GM19467 (cell line): Measurements from ENCODE around the gene DPM2.
A peak's percentile ranks its signal among the peaks of the same experiment; 100 is the strongest.

ENCODE experiments used
- ATAC-seq: cut with Tn5 transposase; IDR thresholded peaks from one replicate; pipeline ENCODE4 v1.9.1; 2021; ENCODE audit warnings: mild to moderate bottlenecking, moderate library complexity; ENCODE audit not compliant: unreplicated experiment

DPM2 gene

DNA sequence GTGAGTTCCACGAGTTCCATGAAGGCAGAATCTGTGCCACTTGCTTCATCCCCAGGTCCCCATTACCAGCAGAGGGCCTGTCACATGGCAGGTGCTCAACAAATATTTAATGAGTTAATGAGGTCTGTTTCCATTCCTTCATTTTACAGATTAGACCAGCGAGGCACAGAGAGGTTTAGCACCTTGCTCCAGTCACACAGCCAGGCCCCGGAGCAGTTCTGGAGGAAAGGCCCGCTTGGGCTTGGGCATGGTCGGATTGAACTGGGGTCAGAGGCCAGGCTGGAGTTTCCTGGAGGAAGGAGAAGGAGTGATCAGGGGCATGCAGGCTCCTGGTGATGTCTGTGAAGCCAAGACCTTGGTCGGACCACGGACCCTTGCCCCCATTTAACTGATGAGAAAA is 16.9 kb downstream of the DPM2 start:
- ATAC-seq, result no peak

DNA sequence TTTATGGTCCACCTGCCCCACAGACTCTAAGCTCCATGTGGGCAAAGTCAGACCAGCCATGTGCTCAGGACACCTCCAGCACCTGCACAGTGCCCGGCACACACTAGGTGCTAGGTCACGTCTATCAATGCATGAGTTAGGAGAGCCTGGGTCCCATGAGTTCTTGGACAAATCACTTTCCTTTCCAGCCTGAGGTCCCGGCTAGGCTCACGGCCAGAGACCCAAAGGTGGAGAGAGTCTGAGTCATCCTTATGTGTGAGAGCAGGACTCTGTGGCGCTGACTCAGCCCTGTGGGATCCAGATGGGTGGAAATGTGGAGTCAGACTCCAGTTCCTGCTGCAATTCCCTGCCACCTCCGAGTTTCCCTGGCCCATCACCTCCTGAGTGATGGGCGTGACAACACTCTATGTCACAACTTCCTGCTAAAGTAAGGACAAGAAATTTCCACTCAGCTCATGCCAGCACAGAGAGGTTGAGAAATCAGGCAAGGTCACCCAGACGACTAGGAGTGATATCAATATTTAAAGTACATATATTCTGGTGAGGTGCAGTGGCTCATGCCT is 18.3 kb downstream of the DPM2 start:
- ATAC-seq, result no peak

DNA sequence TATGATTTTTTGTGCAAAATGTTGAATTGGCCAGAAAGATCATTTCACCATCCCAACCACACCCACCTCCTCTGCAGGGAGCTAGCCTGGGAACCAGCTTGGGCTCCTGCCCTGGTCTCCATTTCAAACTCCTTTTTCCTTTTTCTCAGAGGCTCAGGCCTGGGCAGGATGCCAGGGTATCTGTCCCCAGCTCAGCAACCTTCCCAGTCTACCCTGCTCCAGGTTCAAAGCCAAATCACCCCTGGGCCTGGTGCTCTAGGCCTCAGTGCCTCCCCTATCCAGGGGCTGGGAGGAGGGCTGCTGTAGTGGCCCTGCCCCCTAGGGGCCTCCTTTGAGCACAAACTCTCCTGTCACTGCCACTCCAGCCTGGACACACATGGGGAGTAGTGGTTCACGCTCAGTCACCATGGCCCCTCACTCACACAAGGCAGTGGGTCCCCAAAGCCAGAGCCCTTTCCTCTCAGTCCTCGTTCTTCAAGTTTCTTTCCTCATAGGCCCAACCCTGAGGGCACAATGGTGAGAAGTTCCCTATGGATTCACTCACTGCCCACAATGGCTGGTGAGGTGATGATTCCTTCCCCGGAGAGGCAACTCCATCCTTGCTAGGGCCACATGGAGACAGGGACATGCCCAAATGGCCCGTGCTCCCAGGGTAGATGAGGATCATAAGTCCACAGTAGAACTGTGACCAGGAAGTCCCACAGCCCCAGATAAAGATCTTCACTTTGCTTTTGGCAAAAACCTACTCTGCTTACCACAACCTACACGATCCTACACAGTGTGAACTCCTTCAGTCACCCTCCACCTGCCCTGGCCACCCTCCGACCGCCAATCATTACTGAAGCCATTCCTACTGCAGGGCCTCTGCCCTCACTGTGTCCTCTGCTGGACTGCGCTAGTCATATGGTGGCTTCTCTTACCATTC is 19.2 kb downstream of the DPM2 start:
- ATAC-seq, result no peak

DNA sequence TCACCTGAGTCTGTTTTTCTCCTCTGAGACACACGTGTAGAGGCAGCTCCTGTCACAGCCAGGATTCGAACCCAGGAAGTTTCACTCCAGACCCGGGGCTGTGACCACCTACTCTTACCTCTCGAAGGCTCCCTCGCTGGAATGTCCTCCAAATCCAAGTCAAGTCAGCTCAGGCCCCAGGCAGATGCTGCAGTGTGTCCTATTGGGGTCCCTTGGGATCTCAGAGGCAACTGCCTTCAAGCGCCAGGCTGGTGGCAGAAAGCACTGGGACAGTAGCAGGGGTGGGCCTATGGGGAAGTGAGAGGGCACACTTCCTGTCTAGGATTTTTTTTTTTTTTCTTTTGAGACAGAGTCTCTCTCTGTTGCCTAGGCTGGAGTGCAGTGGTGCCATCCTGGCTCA is 20.1 kb downstream of the DPM2 start:
- no peak for ATAC-seq

DNA sequence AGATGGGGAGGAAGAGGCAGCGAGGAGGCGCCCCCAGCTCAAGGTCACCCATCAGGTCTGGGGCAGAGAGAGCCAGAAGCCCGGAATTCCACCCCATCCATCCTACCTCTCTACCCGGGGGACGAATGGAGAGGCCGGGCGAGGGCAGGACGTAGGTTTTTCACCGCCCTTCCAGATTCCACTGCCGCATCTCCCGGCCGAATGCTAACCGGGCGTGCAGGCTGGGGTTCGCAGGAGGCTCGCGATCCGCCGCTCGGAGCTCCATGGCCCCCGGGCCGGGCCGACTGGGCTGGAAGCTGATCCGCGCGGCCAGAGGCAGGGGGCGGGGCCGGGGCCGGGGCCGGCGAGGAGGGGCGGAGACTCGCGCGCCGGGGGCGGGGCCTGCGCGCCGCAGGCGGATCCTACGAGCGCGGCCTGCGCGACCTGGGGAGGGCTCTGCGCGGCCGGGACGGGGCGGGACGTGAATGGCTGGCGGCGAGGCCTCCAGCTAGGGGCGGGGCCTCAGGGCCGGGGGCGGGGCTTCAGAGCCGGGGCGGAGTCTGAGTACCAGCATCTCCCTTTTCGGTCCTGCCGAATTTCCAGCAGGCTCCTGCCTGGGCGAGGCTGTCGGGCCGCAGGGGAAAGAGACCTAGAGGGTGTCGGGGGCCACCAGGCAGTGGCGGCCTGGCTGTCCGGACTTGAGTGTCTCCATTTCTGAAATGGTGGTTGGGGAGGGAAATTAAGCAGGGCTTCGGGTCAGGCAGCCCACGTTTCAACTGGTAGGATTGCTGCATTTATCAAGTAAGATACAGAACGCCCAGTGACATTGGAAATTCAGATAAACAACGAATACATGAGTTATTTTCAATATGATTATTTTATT is 20.7 kb downstream of the DPM2 start, which contains the start of gene ST6GALNAC4:
Gene ST6GALNAC4 (minus strand): TSS at position 322 of the 862 bp plus-strand sequence. CDS start 622 bp downstream, outside the sequence.
- ATAC-seq, result peak; percentile 58

DNA sequence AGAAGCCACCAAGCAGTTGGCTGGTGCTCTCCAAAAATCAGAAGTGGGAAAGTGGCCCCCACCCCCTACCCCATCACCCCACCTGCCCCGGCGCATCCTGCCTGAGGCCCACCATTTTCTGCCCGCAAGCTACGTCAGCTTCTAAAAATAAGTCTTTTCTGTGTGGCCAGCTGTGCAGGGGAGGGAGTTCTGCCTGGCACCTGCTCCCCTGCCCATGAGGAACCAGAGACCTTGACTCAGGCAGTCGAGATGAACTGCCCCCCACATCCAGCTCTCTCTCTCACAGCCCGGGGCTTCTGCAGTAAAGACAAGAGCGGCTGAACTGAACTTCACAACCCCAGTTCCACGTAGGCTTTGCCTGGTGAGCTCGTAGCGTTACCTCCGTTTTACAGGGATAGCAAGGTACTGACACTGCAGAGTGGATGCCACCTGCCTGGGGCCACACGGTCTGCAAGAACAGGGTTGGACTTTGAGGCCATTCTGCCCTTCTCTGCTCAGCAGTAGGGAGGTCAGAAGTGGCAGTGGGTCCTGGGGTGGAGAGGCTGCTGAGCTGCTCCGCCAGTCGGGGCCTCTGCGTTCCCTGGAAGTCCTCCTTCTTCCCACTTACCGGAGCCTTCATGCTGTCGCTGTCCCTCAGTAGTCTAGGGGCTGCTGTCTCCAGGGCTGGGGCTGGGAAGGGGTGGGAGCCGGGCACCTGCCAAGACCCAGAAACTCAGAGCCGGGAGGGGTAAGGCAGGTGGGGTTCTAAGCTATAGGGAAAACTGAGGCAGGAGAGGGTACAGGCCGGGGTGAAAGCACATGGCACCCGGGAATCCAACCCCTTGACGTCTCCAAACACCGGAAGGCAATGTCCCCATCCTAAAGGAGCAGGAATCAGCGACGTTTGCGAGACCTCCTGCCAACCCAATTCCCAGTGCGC is 21.6 kb downstream of the DPM2 start:
- no peak for ATAC-seq

DNA sequence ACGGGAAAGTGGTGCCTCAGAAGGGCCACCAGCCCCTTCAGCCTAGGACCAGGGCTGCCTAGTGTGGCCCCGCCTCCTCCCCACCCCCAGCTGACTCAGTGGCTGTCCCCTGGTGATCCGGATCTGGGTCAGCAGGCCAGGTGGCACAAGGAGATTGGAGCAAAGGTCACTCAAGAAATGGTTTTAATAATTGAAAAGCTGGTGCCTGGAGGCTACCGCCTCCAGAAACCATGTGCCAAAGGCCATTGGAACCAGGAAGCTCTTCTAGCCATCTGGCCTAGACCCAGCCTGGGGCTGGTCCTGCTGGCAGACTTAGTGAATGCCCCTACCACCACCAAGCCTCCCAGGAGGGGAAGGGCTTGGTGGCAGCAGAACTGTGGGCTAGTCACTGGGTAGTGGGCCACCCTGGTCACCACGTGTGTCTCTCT is 22.3 kb downstream of the DPM2 start:
- ATAC-seq, result no peak

DNA sequence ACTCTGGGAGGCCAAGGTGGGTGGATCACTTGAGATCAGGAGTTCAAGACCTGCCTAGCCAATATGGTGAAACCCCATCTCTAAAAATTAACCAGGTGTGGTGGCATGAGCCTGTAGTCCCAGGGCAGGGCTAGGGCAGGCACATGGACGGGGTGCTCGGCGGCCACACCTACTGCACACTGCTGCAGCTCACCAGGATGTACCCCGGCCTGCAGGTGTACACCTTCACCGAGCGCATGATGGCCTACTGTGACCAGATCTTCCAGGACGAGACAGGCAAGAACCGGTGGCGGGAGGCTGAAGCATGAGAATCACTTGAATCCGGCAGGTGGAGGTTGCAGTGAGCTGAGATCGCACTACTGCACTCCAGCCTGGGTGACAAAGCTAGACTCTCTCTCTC is 24.0 kb downstream of the DPM2 start:
- ATAC-seq, result no peak

DNA sequence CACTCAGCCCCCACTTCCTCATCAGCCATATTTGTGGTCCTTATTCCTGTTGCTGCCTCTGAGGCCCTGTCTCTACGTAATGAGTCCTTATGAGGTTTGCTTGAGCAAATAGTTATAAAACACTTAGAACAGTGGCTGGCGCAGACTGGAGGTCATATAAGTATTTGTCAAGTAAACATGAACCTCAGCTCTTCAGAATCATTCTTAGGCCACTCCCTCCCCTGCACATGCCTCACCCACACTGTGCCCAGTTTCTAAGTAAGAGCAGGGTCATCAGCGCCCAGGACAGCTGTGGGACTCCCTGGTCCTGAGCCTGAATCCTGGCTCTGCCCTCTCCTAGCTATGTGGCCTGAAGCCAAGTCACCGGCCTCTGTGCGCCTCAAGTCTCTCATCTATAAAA is 24.8 kb downstream of the DPM2 start:
- no peak for ATAC-seq

DNA sequence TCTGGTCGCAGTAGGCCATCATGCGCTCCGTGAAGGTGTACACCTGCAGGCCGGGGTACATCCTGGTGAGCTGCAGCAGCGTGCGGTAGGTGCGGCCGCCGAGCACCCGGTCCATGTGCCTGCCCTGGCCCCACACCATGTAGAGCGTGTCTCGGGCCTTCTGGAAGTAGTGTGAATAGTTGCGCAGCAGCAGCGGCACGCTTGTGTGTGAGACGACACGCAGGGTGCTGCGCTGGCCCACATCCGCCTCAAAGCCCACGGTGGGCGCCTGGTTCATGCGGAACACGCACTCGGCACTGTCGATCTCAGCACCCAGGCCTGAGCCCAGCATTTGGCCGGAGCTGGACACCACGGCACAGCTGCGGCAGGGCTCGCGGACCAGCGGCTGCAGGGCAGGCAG is 25.4 kb downstream of the DPM2 start:
- no peak for ATAC-seq

DNA sequence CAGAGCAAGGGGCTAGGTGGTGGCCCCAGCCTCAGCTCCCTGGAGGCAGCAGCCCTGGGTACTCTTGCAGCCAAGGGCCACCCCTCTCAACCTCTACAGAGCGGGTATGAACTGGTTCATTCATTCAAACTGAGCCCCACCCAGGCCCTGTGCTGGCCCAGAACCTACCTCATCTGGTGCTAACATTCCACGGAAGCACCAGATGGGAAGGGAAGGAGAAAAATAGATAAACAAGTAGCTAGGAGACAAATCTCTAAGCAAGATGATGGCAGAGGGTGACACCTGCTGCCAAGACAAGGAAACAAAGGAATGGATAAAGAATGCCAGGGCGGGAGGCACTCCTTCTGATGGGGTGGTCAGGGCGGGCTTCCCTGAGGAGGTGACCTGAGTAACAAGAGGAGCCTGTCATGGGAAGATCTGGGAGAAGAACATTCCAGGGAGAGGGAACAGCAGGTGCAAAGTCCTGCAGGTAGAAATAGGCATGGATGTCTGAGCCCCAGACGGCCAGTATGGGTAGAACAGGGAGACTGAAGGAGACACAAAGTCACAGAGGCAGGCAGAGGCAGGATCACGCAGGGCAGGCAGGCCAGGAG is 26.9 kb downstream of the DPM2 start:
- ATAC-seq, result no peak

DNA sequence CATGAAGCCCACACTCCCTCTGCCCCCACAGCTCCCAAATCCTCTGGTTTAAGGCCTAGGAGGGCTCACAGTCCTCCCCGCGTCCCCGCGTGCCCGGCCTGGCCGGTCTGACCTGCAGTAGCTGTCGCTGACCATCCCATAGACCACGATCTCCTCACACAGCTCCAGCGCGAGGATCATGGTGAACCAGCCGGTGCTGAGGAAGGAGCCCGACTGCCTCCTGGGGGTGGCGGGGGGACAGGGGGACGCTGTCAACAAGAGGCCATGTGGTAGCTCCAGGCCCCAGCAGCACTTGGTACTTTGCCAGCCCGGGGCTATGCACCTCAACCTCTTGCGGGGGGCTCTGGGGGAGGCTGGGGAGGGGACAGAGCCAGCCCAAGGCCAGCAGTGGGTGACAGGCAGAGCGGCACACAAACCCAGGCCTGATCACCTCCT is 27.8 kb downstream of the DPM2 start:
- no peak for ATAC-seq

DNA sequence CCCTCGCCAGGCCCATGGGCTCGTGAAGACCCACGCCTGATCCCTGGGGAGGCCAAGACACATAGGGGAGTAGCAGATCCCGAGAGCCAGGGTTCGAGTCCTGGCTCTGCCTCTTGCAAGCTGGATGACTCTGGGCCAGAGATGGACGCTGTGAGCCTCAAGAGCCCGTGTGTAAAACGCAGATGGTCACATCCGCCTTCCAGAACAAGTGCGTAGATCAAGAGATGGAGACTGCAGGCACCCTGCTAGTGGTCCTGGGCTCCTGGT is 29.1 kb downstream of the DPM2 start:
- ATAC-seq, result no peak

DNA sequence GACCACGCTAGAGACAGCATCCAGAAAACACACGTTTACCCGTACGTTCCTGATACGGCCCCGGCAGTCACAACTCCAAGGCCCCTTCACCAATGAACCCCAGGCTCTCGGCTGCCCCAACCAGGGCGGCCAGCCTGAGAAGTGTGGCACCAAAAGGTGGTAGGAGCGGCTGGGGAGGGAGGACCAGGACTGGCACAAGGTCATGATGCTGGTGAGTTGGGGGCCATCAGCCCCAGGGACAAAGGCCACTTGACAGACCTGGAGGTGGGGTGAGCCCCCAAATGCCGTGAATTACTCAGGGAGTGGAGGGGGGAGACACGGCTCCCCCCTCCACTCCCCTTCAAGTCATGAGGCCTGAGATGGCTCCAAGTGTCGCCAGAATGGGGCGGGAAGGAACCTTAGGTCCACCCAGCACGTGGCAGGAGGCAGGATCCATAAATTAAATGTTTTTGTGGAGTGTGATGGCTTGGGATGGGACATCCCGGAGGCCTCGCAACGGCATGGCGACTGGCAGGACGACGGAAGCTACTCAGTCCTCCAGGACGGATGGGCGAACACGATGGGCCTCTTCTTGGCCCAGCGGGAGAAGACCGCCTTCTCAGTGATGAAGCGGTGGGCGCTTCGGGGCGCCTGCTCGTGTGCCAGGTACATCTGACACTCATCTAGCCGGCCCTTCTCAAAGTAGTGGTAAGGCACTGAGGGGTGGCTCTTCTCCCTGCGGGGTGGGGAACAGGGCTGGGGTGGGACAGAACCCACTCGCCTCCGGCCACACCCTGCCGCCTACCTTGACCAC is 29.6 kb downstream of the DPM2 start:
- ATAC-seq, result no peak

DNA sequence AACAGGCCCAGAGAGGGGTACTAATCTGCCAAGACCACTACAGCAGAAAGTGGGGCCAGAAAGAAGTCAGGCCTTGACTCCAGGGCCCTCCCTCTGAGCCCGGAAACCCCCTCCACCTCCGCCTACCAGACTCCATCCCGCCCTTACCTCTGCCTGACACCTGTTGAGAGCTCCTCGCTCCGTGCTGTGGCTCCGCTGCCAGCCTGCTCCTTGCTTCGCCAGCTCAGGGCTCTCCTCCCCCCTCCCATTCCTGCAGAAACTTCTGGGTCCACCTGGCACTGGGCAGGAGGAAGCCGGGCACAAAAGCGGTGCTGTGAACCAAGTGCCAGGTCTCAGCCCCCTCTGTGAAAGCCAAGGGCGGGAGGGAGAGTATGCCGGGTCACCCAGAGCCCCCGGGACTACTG is 31.9 kb downstream of the DPM2 start:
- ATAC-seq, result no peak

DNA sequence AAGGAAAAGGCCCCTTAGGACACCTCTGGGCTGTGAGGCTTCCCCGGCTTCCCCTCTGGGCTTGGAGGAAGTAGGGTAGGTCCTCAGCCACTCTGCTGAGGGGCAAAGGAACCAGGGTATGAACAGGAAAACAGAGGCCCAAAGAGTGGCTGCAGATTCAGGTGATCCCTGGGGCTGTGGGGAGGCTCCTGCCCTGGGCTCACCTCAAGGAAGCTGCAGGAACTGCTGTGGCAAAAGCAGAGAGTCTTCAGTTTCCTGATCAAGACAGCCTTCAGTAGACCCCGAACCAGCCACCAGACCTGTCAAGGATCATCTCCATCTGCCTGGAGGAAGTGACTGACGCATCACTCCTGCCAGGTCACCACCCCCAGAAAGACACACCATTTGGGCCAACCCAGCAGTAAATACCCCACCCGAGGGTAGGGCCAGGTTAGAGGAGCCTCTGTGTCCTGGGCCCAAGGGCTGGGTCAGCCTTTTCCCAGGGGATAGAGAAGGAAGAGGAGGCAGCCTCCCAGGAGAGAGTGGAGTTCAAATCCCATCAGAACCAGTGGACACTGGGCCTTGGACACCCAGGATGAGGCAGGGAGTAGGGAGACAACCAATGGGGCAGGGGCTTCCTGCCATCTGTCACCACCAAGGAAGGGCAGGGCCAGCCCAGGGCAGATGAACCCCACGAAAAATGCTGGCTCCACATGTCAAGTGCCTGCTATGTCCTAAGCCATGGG is 32.5 kb downstream of the DPM2 start:
- no peak for ATAC-seq

DNA sequence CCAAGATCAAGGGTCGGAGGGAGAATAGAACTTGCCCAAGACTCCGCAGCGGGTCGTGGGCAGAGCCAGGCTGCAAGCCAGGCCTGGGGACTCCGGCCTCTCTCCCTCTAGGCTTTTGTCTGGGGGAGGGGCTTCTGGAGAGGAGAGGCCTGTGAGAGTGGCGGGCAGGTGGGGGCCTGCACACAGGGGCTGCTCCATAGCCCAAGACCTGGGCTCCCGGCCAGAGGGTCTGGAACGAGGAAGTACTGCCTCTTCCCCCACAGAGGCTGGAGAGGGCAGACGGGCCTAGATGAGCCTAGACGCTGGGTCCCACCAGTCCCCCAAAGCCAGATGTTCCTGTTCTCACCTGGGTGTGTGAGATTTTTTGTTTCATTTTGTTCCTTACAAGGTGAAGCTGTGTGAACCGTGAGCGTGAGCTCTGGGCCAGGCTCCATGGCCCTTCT is 33.1 kb downstream of the DPM2 start:
- ATAC-seq, result no peak

DNA sequence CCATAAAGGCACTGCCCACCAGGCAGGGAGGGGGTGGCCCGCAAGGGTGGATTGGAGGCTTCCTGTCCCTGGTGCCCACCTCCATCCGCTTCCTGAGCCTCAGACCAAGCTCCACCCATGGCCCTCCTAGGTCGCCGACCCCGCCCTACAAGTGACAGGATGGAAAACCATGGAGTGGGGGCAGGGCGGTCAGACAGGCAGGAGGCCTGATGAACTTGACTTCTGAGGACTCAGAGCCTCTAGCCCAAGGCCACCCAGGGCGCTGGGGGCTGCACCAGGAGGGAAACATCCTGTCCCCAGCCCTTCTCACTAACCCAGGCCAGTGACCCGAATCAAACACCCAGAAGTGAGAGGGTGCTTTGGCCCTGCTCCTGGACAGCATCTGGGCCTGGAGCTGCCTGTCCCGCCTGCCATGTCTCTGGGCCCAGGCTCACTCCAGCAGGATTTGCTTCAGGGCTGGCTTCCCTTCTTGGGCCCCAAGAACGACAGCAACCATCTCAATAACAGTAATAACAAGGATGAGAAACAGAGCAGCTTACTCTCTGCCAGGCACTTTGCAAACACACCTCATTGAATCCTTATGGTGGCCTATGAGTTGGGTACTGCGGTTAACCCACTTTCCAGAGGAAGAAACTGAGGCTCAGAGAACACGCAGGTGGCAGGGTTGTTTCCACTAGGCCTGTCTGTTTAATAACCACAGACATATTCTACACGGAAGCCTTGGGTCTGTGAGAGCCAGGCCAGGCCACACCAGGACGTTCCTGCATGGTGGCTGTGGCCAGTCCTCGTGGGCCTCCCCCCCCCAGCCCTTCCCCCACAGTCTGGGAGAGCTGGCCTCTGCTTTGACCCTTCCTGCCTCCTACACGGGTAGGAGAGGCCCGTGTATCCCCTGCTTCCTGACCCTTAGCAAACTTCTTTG is 33.8 kb downstream of the DPM2 start:
- no peak for ATAC-seq
